H1 (cell line): ENCODE results near the gene LMBR1. TPM values are rescaled to one million over a fixed set of nuclear protein-coding genes. Genes with fewer than 3 reads are reported as not detected.

ENCODE experiments used
- CTCF ChIA-PET: fragments of 300-600 bp; sonication (Branson Sonifier 250); formaldehyde crosslinking; loops from one replicate; lab custom pipeline; 2021; ENCODE audit not compliant: partially characterized antibody; lab: Charles Lee
- POLR2A ChIA-PET: fragments of 300-600 bp; sonication (Branson Sonifier 250); formaldehyde crosslinking; loops from one replicate; lab custom pipeline; 2021; ENCODE audit warnings: inconsistent platforms; ENCODE audit not compliant: partially characterized antibody; lab: Charles Lee
- DNase-seq, 2 experiments: peaks; one replicate each; pipeline versions ENCODE4 v3.0.0 to v3.0.0-alpha.2; 2010 to 2022; ENCODE audit warnings: low spot score in 2 of 2, low read depth in 1 of 2, mixed read lengths in 1 of 2
- FAIRE-seq: peaks from 2 replicates; lab custom pipeline; 2011; peaks lifted over from hg19 to GRCh38; lab: Jason Lieb, UNC
- H2AFZ ChIP-seq: 2 replicates; pipeline ENCODE4 v1.8.1; 2012; ENCODE audit warnings: low read length, inconsistent platforms
- H2AK5ac ChIP-seq: 2 replicates; pipeline ENCODE4 v1.6.1; 2013; ENCODE audit warnings: low read depth, low read length
- H2BK120ac ChIP-seq: replicated peaks from 2 replicates; pipeline ENCODE3; 2013; ENCODE audit warnings: low read depth, low read length, inconsistent platforms
- H2BK12ac ChIP-seq: 2 replicates; pipeline ENCODE4 v1.6.1; 2013; ENCODE audit warnings: low read depth, low read length
- H2BK15ac ChIP-seq: 2 replicates; pipeline ENCODE4 v1.6.1; 2013; ENCODE audit warnings: low read length
- H2BK20ac ChIP-seq: 2 replicates; pipeline ENCODE4 v1.6.1; 2013; ENCODE audit warnings: low read length
- H2BK5ac ChIP-seq: 2 replicates; pipeline ENCODE4 v1.6.1; 2013; ENCODE audit warnings: low read depth, low read length
- H3K14ac ChIP-seq: 2 replicates; pipeline ENCODE4 v1.6.1; 2013; ENCODE audit warnings: inconsistent platforms; ENCODE audit not compliant: insufficient read length
- H3K18ac ChIP-seq: 2 replicates; pipeline ENCODE4 v1.6.1; 2013; ENCODE audit warnings: low read length; ENCODE audit errors: extremely low read depth
- H3K23ac ChIP-seq: 2 replicates; pipeline ENCODE4 v1.6.1; 2013; ENCODE audit warnings: inconsistent platforms; ENCODE audit not compliant: insufficient read length
- H3K23me2 ChIP-seq: 2 replicates; pipeline ENCODE4 v1.6.1; 2013; ENCODE audit warnings: low read depth, low read length
- H3K27ac ChIP-seq: 2 replicates; pipeline ENCODE4 v1.6.1; 2011; ENCODE audit warnings: low read depth, low read length, inconsistent platforms
- H3K27me3 ChIP-seq, 4 experiments: replicated peaks in 1 of 4; 1 replicate in 1 of 4; 2 replicates in 3 of 4; pipeline versions ENCODE4 v1.6.1 to v1.8.1; 2011 to 2013; ENCODE audit warnings: low read length in 3 of 4, mild to moderate bottlenecking in 3 of 4, inconsistent platforms in 2 of 4, mixed read lengths in 2 of 4, moderate library complexity in 1 of 4; ENCODE audit not compliant: control insufficient read depth in 3 of 4, insufficient read depth in 3 of 4; ENCODE audit errors: extremely low read depth in 1 of 4
- H3K36me3 ChIP-seq, 4 experiments: 2 replicates each; pipeline versions ENCODE4 v1.6.1 to v1.8.1; 2011 to 2013; ENCODE audit warnings: mild to moderate bottlenecking in 4 of 4, low read length in 3 of 4, moderate library complexity in 2 of 4, control low read depth in 1 of 4, inconsistent platforms in 1 of 4; ENCODE audit not compliant: insufficient read depth in 4 of 4, control insufficient read depth in 2 of 4
- H3K4ac ChIP-seq: replicated peaks from 2 replicates; pipeline ENCODE3; 2013; ENCODE audit warnings: low read length, low read depth, mixed read lengths, inconsistent platforms; ENCODE audit not compliant: insufficient read length
- H3K4me1 ChIP-seq, 4 experiments: replicated peaks in 1 of 4; 1 replicate in 1 of 4; 2 replicates in 3 of 4; pipeline versions ENCODE4 v1.6.1 to v1.8.1; 2011 to 2013; ENCODE audit warnings: low read length in 3 of 4, inconsistent platforms in 2 of 4, mixed read lengths in 1 of 4; ENCODE audit not compliant: insufficient read depth in 4 of 4, control insufficient read depth in 3 of 4
- H3K4me2 ChIP-seq, 2 experiments: 2 replicates each; pipeline versions ENCODE4 v1.6.1 to v1.8.1; 2011 to 2013; ENCODE audit warnings: low read depth in 2 of 2, low read length in 2 of 2, control low read depth in 1 of 2, inconsistent platforms in 1 of 2, mild to moderate bottlenecking in 1 of 2; ENCODE audit not compliant: insufficient read depth in 1 of 2
- H3K4me3 ChIP-seq, 4 experiments: fragments of 200-600, 300-600 bp in 1 of 4; sonication (generic), shearing (Covaris generic), sonication (Bioruptor Twin) in 1 of 4; 2 replicates each; pipeline versions ENCODE4 v1.5.1 to v1.8.1; 2011 to 2016; ENCODE audit warnings: low read length in 4 of 4, low read depth in 3 of 4, control low read depth in 2 of 4, inconsistent platforms in 2 of 4, mild to moderate bottlenecking in 2 of 4, mixed read lengths in 1 of 4, moderate library complexity in 1 of 4; ENCODE audit not compliant: insufficient read depth in 2 of 4; ENCODE audit errors: extremely low read depth in 1 of 4
- H3K56ac ChIP-seq: replicated peaks from 2 replicates; pipeline ENCODE3; 2013; ENCODE audit warnings: low read depth, mild to moderate bottlenecking, mixed read lengths, low read length, inconsistent platforms; ENCODE audit not compliant: insufficient read length
- H3K79me1 ChIP-seq: 2 replicates; pipeline ENCODE4 v1.6.1; 2013; ENCODE audit warnings: low read depth, low read length, control low read depth
- H3K79me2 ChIP-seq, 2 experiments: 2 replicates each; pipeline versions ENCODE4 v1.6.1 to v1.8.1; 2012 to 2013; ENCODE audit warnings: low read length in 2 of 2, mild to moderate bottlenecking in 2 of 2, inconsistent platforms in 1 of 2; ENCODE audit not compliant: insufficient read depth in 2 of 2, control insufficient read depth in 1 of 2
- H3K9ac ChIP-seq, 4 experiments: replicated peaks in 1 of 4; 1 replicate in 1 of 4; 2 replicates in 3 of 4; pipeline versions ENCODE4 v1.6.1 to v1.8.1; 2011 to 2013; ENCODE audit warnings: low read depth in 3 of 4, low read length in 3 of 4, control low read depth in 2 of 4, mild to moderate bottlenecking in 2 of 4, moderate library complexity in 2 of 4, inconsistent platforms in 1 of 4; ENCODE audit errors: extremely low read depth in 1 of 4
- H3K9me3 ChIP-seq, 2 experiments: 2 replicates each; pipeline versions ENCODE4 v1.6.1 to v1.8.1; 2012 to 2013; ENCODE audit warnings: mild to moderate bottlenecking in 2 of 2, moderate library complexity in 2 of 2, control low read depth in 1 of 2, inconsistent platforms in 1 of 2, low read depth in 1 of 2, low read length in 1 of 2, mixed read lengths in 1 of 2; ENCODE audit not compliant: insufficient read depth in 2 of 2
- H4K20me1 ChIP-seq, 2 experiments: replicated peaks in 1 of 2; 2 replicates each; pipeline versions ENCODE3 to v1.8.1; 2011 to 2013; ENCODE audit warnings: inconsistent platforms in 2 of 2, low read length in 2 of 2, mild to moderate bottlenecking in 1 of 2; ENCODE audit not compliant: insufficient read depth in 2 of 2, control insufficient read depth in 1 of 2
- H4K5ac ChIP-seq: 2 replicates; pipeline ENCODE4 v1.6.1; 2013; ENCODE audit warnings: low read length, low read depth, mixed read lengths, inconsistent platforms; ENCODE audit not compliant: insufficient read length
- H4K8ac ChIP-seq: 2 replicates; pipeline ENCODE4 v1.8.0; 2013; ENCODE audit warnings: mild to moderate bottlenecking, moderate library complexity, low read length, inconsistent platforms; ENCODE audit not compliant: insufficient read depth; ENCODE audit errors: extremely low read depth
- H4K91ac ChIP-seq: replicated peaks from 2 replicates; pipeline ENCODE3; 2013; ENCODE audit warnings: low read length, mixed read lengths, inconsistent platforms; ENCODE audit not compliant: insufficient read length
- CREB1 ChIP-seq: IDR thresholded peaks from 2 replicates; pipeline ENCODE4 v1.6.1; 2012; ENCODE audit warnings: inconsistent platforms
- HDAC2 ChIP-seq, 2 experiments: fragments of 300-600 bp in 1 of 2; sonication (generic) in 1 of 2; IDR thresholded peaks; 2 replicates each; pipeline ENCODE4 v1.6.1; 2011 to 2012; ENCODE audit warnings: low read depth in 2 of 2, low read length in 2 of 2, mild to moderate bottlenecking in 2 of 2, moderate library complexity in 2 of 2, borderline replicate concordance in 1 of 2, inconsistent platforms in 1 of 2
- RAD21 ChIP-seq, 2 experiments: IDR thresholded peaks in 1 of 2; conservative IDR thresholded peaks in 1 of 2; 2 replicates each; pipeline ENCODE4 v1.6.1; 2011; ENCODE audit warnings: low read depth in 2 of 2, low read length in 2 of 2, improper control_type of control experiment in 1 of 2, inconsistent platforms in 1 of 2, mild to moderate bottlenecking in 1 of 2, moderate library complexity in 1 of 2
- RNF2 ChIP-seq: fragments of 200-900, 300-1000 bp; sonication (generic); IDR thresholded peaks from 2 replicates; pipeline ENCODE4 v1.7.1; 2016; ENCODE audit warnings: borderline replicate concordance, low read depth, mild to moderate bottlenecking, antibody characterized with exemption, low read length; ENCODE audit not compliant: poor library complexity, severe bottlenecking; ENCODE audit errors: missing control alignments
- TBP ChIP-seq: IDR thresholded peaks from 2 replicates; pipeline ENCODE4 v1.6.1; 2011; ENCODE audit warnings: low read depth, low read length, improper control_type of control experiment
- WGBS, 2 experiments: shearing (Covaris generic) in 1 of 2; methylation state at CpG; one replicate each; pipeline versions ENCODE4 v1.1.6 to v1.1.7; 2013 to 2015; ENCODE audit warnings: low lambda C conversion rate in 2 of 2, mixed read lengths in 2 of 2, inconsistent platforms in 1 of 2, low coverage in 1 of 2, missing lambda C conversion rate in 1 of 2; ENCODE audit not compliant: insufficient replicate concordance in 2 of 2, insufficient coverage in 1 of 2, insufficient read length in 1 of 2; ENCODE audit errors: extremely low coverage in 1 of 2, missing lambda C conversion rate in 1 of 2; 5-methylcytosine and 5-hydroxymethylcytosine counted together
- polyA plus RNA-seq, 7 experiments: library from polyadenylated mRNA; depleted of rRNA in 3 of 7; stranded (reverse) in 5 of 7; unstranded in 2 of 7; fragments of >200 nt in 5 of 7; fragments of 200-250 nt in 2 of 7; gene quantifications; 1 replicate in 5 of 7; 2 replicates in 1 of 7; 4 replicates in 1 of 7; pipeline versions ENCODE4 v1.2.1 to v1.2.3, GENCODE V29; 2011 to 2013; ENCODE audit warnings: missing spikeins in 2 of 7, mixed read lengths in 2 of 7
- total RNA-seq: library from RNA; stranded (reverse); fragmentation: NEBNext Ultra II Directional; extraction: Animal tissue kit (Norgen Biotek cat#: 25700); gene quantifications from 2 replicates; pipeline ENCODE4 v1.2.1, GENCODE V29; 2021
- TF ChIP-seq, protein P1 (sequence below): IDR thresholded peaks from 2 replicates; pipeline ENCODE4 v1.6.1; 2011; ENCODE audit warnings: low read depth, mild to moderate bottlenecking, low read length; ENCODE audit not compliant: insufficient read depth
- TF ChIP-seq, protein P2 (sequence below): IDR thresholded peaks from 2 replicates; pipeline ENCODE4 v1.6.1; 2012; ENCODE audit warnings: low read length, inconsistent platforms

Gene LMBR1
- total and polyA plus RNA-seq, 2 of the 8 experiments (the other 6 are each of a cell fraction or from before 2014, with no cell fraction given): 15.1 to 70.4 TPM

DNA sequence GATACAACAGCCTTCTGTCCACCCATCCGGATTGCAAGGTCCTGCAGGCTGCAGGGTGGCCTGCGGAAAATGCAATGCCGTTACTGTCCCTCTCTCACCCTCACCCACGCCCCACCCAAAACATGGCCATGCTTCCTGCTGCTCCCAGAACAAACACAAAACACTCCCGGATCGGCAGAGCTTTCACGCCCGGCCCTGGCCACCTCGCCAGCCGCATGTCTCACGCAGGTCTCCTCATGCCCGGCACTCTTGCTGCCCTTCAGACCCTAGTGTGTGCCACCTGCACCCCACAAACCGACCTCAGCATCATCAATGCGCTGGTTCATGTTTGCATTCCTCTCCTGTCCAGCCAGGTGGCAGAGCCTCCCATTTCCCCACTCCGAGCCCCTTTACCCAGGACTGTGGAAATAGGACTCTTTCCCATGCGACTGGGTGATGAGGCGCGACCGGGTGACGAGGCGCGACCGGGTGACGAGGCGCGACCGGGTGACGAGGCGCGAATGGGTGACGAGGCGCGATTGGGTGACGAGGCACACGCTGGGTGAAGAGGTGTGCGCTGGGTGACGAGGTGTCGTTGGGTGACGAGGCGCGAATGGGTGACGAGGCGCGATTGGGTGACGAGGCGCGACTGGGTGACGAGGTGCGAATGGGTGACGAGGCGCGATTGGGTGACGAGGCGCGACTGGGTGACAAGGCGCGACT, 47.6 kb upstream of the LMBR1 start:
- no peaks in the 10 kb centered on the region for H3K36me3 ChIP-seq
- 95% methylated on average over 16 of the region's 57 CpGs; no CpG with 5 or more reads in 1 of the 2 experiments for WGBS, 2 experiments
- CTCF ChIA-PET: interaction anchor here (0.6 kb wide), 1 partner anchor 399 kb away, joined by 4 read pairs; no protein-coding TSS in a partner anchor
- TF ChIP-seq, protein P1, sequence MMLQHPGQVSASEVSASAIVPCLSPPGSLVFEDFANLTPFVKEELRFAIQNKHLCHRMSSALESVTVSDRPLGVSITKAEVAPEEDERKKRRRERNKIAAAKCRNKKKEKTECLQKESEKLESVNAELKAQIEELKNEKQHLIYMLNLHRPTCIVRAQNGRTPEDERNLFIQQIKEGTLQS: no peak
- no peak for TF ChIP-seq CREB1
- TF ChIP-seq TBP: no peak
- no peak for TF ChIP-seq HDAC2 (IDR thresholded peaks at IDR 0.05; ENCODE audit: borderline replicate concordance in 1 of 2, low read depth in 2 of 2, low read length in 2 of 2)
- TF ChIP-seq, protein P2, sequence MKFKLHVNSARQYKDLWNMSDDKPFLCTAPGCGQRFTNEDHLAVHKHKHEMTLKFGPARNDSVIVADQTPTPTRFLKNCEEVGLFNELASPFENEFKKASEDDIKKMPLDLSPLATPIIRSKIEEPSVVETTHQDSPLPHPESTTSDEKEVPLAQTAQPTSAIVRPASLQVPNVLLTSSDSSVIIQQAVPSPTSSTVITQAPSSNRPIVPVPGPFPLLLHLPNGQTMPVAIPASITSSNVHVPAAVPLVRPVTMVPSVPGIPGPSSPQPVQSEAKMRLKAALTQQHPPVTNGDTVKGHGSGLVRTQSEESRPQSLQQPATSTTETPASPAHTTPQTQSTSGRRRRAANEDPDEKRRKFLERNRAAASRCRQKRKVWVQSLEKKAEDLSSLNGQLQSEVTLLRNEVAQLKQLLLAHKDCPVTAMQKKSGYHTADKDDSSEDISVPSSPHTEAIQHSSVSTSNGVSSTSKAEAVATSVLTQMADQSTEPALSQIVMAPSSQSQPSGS: no peak
- TF ChIP-seq RAD21 (IDR thresholded peaks at IDR 0.05 in 1 of 2, conservative IDR thresholded peaks at IDR 0.05 in 1 of 2; ENCODE audit: low read depth in 2 of 2, low read length in 2 of 2): no peak
- no peak for TF ChIP-seq RNF2

More for the DNA sequence above, 47.6 kb upstream of the LMBR1 start:
- no peak overlapping the region for H2BK5ac ChIP-seq
- POLR2A ChIA-PET: no interaction called here
- no peak overlapping the region for H3K14ac ChIP-seq
- no peak overlapping the region for H2BK12ac ChIP-seq
- H2AK5ac ChIP-seq: no peak overlapping the region
- no peaks in the 10 kb centered on the region for H3K79me2 ChIP-seq
- no peak overlapping the region for H3K9ac ChIP-seq
- H3K79me1 ChIP-seq: no peaks in the 10 kb centered on the region; the same call in 1 of the 2 replicates
- H4K20me1 ChIP-seq: no peaks in the 10 kb centered on the region
- H3K27me3 ChIP-seq: no peaks in the 10 kb centered on the region
- H4K8ac ChIP-seq: no peak overlapping the region
- FAIRE-seq (no peak), DNase-seq (no peak)
- H3K4ac ChIP-seq: no peak overlapping the region
- H4K5ac ChIP-seq: no peak overlapping the region
- no peak overlapping the region for H2BK15ac ChIP-seq
- H3K27ac ChIP-seq: no peak overlapping the region
- no peak overlapping the region for H3K4me3 ChIP-seq
- no peak overlapping the region for H2AFZ ChIP-seq
- no peak overlapping the region for H3K56ac ChIP-seq
- H2BK120ac ChIP-seq: no peak overlapping the region
- H3K23me2 ChIP-seq: no peaks in the 10 kb centered on the region
- no peak overlapping the region for H2BK20ac ChIP-seq
- H3K23ac ChIP-seq: no peak overlapping the region
- no peak overlapping the region for H3K4me2 ChIP-seq
- peaks cover 0 to 18% (median 2%) of the 10 kb centered on the region in 4 experiments; a peak in 4 of 7 replicates for H3K4me1 ChIP-seq
- H3K9me3 ChIP-seq: peaks cover 7 to 14% of the 10 kb centered on the region in 2 experiments; a peak in 2 of 4 replicates
- no peak overlapping the region for H3K18ac ChIP-seq
- no peak overlapping the region for H4K91ac ChIP-seq
